ENCODE data around the gene CBFA2T3. TPM values are rescaled to one million over a fixed set of nuclear protein-coding genes. Genes with fewer than 3 reads are reported as not detected.

Gene CBFA2T3
- total and polyA plus RNA-seq, 2 of the 13 experiments (the other 11 are each of a cell fraction or from before 2014, with no cell fraction given), result 0.05 TPM; not detected in 1

- ATAC-seq, result no peak
Measured at GRCh38 chr16:88995746-88996535, 18.9 kb upstream of the CBFA2T3 start.

More at GRCh38 chr16:88995746-88996535, 18.9 kb upstream of the CBFA2T3 start:
- no peaks in the 10 kb centered on the region for H3K79me2 ChIP-seq (ENCODE audit: insufficient read depth, low read length)
- in situ Hi-C loops (cut with HindIII; ENCODE audit: extremely low pct_ligation_motif_present, low pct_unique_long_range_greater_than_20kb) (no loop called here), intact Hi-C loops (cut with micrococcal nuclease; ENCODE audit: unreplicated experiment) (no loop called here)
- no peaks in the 10 kb centered on the region for H4K20me1 ChIP-seq (ENCODE audit: insufficient read depth, low read length)
- no peak overlapping the region for H3K4me3 ChIP-seq (replicated peaks in 1 of 3; ENCODE audit: insufficient read depth in 1 of 3, low read depth in 2 of 3, low read length in 3 of 3)
- ChIA-PET POLR2A (no interaction called here), CTCF (ENCODE audit: low intra/inter-chr PET ratio, low total read pairs) (no interaction called here)
- H3K27me3 ChIP-seq (ENCODE audit: control insufficient read depth in 1 of 2, insufficient read depth in 2 of 2, low read length in 2 of 2), result peaks cover 25 to 70% of the 10 kb centered on the region in 2 experiments
- H3K9me3 ChIP-seq (ENCODE audit: low read length), result peaks cover 18% of the 10 kb centered on the region
- TF ChIP-seq PHB2 (IDR thresholded peaks at IDR 0.05; ENCODE audit: partially characterized antibody), result no peak
- no peak for TF ChIP-seq ZNF354B (CRISPR knock-in tag; IDR thresholded peaks at IDR 0.05)
- no peak for TF ChIP-seq MYC (CRISPR knock-in tag; IDR thresholded peaks at IDR 0.05; ENCODE audit: borderline replicate concordance)
- no peak for TF ChIP-seq TBP (CRISPR knock-in tag; IDR thresholded peaks at IDR 0.05)
- TF ChIP-seq AFF4 (CRISPR knock-in tag; IDR thresholded peaks at IDR 0.05), result no peak
- no peak for TF ChIP-seq ZNF142 (CRISPR knock-in tag; IDR thresholded peaks at IDR 0.05)
- TF ChIP-seq NCOA1 (CRISPR knock-in tag; IDR thresholded peaks at IDR 0.05), result no peak
- no peak for TF ChIP-seq KAT8 (CRISPR knock-in tag; IDR thresholded peaks at IDR 0.05)
- TF ChIP-seq MNT (IDR thresholded peaks at IDR 0.05), result no peak
- H2AFZ ChIP-seq (ENCODE audit: low read length), result no peak overlapping the region
- FAIRE-seq (no peak), DNase-seq (ENCODE audit: low spot score) (no peak)
- H3K9ac ChIP-seq (ENCODE audit: insufficient read depth, low read depth, low read length), result no peak overlapping the region
- H3K27ac ChIP-seq (ENCODE audit: extremely low read length, insufficient read depth, low read length), result no peak overlapping the region
- no TSS peak for BruUV-seq (replicated peaks)
- H3K4me1 ChIP-seq (ENCODE audit: insufficient read depth, low read length), result 0 out of 2 replicates have a peak, but pooled peaks cover 6% of the 10 kb centered on the region
- no peaks in the 10 kb centered on the region for H3K36me3 ChIP-seq (replicated peaks in 1 of 2; ENCODE audit: control insufficient read depth in 1 of 2, insufficient read depth in 2 of 2, low read length in 2 of 2)
- H3K4me2 ChIP-seq (ENCODE audit: low read depth, low read length), result no peak overlapping the region
- WGBS (ENCODE audit: low lambda C conversion rate), result 48% methylated on average over 20 of the region's 28 CpGs

Measured in HepG2 (cell line).